ENCODE data around the gene CACUL1.

- TF ChIP-seq POLR2AphosphoS5 (IDR thresholded peaks at IDR 0.05; ENCODE audit: borderline replicate concordance, low read depth, low read length) = no peak
- TF ChIP-seq EZH2 (IDR thresholded peaks at IDR 0.05) = no peak
- no peak for TF ChIP-seq FOXP2 (optimal IDR thresholded peaks at IDR 0.05; ENCODE audit: control extremely low read depth, extremely low read length, insufficient read depth)
Measured at GRCh38 chr10:118701529-118702323, 53.0 kb downstream of the CACUL1 start.

Measured in SK-N-MC (cell line).